ENCODE measurements around the gene CAAP1. TPM values are rescaled to one million over a fixed set of nuclear protein-coding genes. Genes with fewer than 3 reads are reported as not detected.

CAAP1 gene
- 7.4 to 14.4 TPM (median 9.0 TPM) in 3 replicates for polyA plus RNA-seq
- polyA plus RNA-seq (2011; ENCODE audit: low read depth): 35.7 TPM
- polyA plus RNA-seq (2011; cell fraction: cytosol; rRNA removed): 9.2 and 14.5 TPM in 2 replicates
- 8.5 and 12.6 TPM in 2 replicates for polyA plus RNA-seq (2011; cell fraction: nucleus; rRNA removed)
- 9.7 and 10.3 TPM in 2 replicates for polyA plus RNA-seq (2012; ENCODE audit: low replicate concordance)
- 0.98 to 4.8 TPM (median 2.6 TPM) in 3 replicates for polyA minus RNA-seq
- polyA minus RNA-seq (2011; cell fraction: cytosol; rRNA and poly(A)+ RNA removed): 12.5 TPM
- 5.9 and 7.6 TPM in 2 replicates for polyA minus RNA-seq (2011; cell fraction: nucleus; rRNA and poly(A)+ RNA removed)

- Histone ChIP-seq H3K27me3 (ENCODE audit: control insufficient read depth, extremely low read depth, insufficient read depth, low read length) (no peaks in the 10 kb centered on the region), H3K79me2 (ENCODE audit: control insufficient read depth, insufficient read depth, low read length) (peaks cover 39% of the 10 kb centered on the region), H3K36me3 (ENCODE audit: control insufficient read depth in 2 of 2, extremely low read depth in 1 of 2, insufficient read depth in 2 of 2, low read length in 2 of 2) (no peaks in the 10 kb centered on the region), H3K9me1 (ENCODE audit: control insufficient read depth, extremely low read depth, insufficient read depth, low read length) (no peaks in the 10 kb centered on the region), H3K4me1 (ENCODE audit: control insufficient read depth, extremely low read depth, insufficient read depth, low read length) (no peaks in the 10 kb centered on the region), H4K20me1 (ENCODE audit: control insufficient read depth, extremely low read depth, insufficient read depth, low read length) (no peaks in the 10 kb centered on the region), H2AFZ (ENCODE audit: control insufficient read depth, low read length) (peak within 1 kb of the TSS; percentile 100), H3K9ac (ENCODE audit: control insufficient read depth, extremely low read depth, insufficient read depth, low read length) (peak within 1 kb of the TSS; percentile 90), H3K4me3 (ENCODE audit: control insufficient read depth in 2 of 3, extremely low read depth in 1 of 3, insufficient read depth in 2 of 3, low read depth in 1 of 3, low read length in 3 of 3) (peak within 1 kb of the TSS; percentile 69 to 99 (median 82)), H3K27ac (ENCODE audit: control insufficient read depth, insufficient read depth, low read length) (peak within 1 kb of the TSS; percentile 93), H3K9me3 (ENCODE audit: control insufficient read depth, low read depth, low read length) (no peaks in the 10 kb centered on the region), H3K4me2 (ENCODE audit: control insufficient read depth, extremely low read depth, insufficient read depth, low read depth, low read length) (peak within 1 kb of the TSS; percentile 89)
- peak; percentile 70 for FAIRE-seq
- peak; percentile 15 for DNase-seq (ENCODE audit: low read depth, low spot score)
- dilution Hi-C loops (cut with MboI; ENCODE audit: extremely low pct_ligation_motif_present, low sequenced_read_pairs): no loop called here
- no peak for TF ChIP-seq EZH2 (IDR thresholded peaks at IDR 0.05; ENCODE audit: low read length)
- peak; percentile 26 to 55 (median 47) for TF ChIP-seq CTCF (optimal IDR thresholded peaks at IDR 0.05 in 1 of 3, IDR thresholded peaks at IDR 0.05 in 1 of 3, conservative IDR thresholded peaks at IDR 0.05 in 1 of 3; ENCODE audit: extremely low read depth in 1 of 3, insufficient read depth in 2 of 3, low read length in 3 of 3)
Observed at GRCh38 chr9:26892251-26893029, at the start of gene CAAP1. CAAP1 (minus strand) TSS chr9:26892802; CDS start chr9:26892715, 87 bp downstream.

GRCh38 chr9:26940779-26941178, 48.2 kb upstream of the CAAP1 start:
- no peaks in the 10 kb centered on the region for H3K9me3 ChIP-seq (ENCODE audit: control insufficient read depth, low read depth, low read length)
- no peak for TF ChIP-seq EZH2 (IDR thresholded peaks at IDR 0.05; ENCODE audit: low read length)
- TF ChIP-seq CTCF (optimal IDR thresholded peaks at IDR 0.05 in 1 of 3, IDR thresholded peaks at IDR 0.05 in 1 of 3, conservative IDR thresholded peaks at IDR 0.05 in 1 of 3; ENCODE audit: extremely low read depth in 1 of 3, insufficient read depth in 2 of 3, low read length in 3 of 3): no peak
- no peaks in the 10 kb centered on the region for H4K20me1 ChIP-seq (ENCODE audit: control insufficient read depth, extremely low read depth, insufficient read depth, low read length)
- no peak overlapping the region for H3K4me2 ChIP-seq (ENCODE audit: control insufficient read depth, extremely low read depth, insufficient read depth, low read depth, low read length)
- DNase-seq (ENCODE audit: low read depth, low spot score): no peak
- peaks cover 99% of the 10 kb centered on the region for H3K79me2 ChIP-seq (ENCODE audit: control insufficient read depth, insufficient read depth, low read length)
- H3K9me1 ChIP-seq (ENCODE audit: control insufficient read depth, extremely low read depth, insufficient read depth, low read length): no peaks in the 10 kb centered on the region
- dilution Hi-C loops (cut with MboI; ENCODE audit: extremely low pct_ligation_motif_present, low sequenced_read_pairs): no loop called here
- H3K4me1 ChIP-seq (ENCODE audit: control insufficient read depth, extremely low read depth, insufficient read depth, low read length): peaks cover 8% of the 10 kb centered on the region
- H3K36me3 ChIP-seq (ENCODE audit: control insufficient read depth in 2 of 2, extremely low read depth in 1 of 2, insufficient read depth in 2 of 2, low read length in 2 of 2): peaks cover 0 to 3% of the 10 kb centered on the region in 2 experiments
- no peak overlapping the region for H3K9ac ChIP-seq (ENCODE audit: control insufficient read depth, extremely low read depth, insufficient read depth, low read length)
- H3K27ac ChIP-seq (ENCODE audit: control insufficient read depth, insufficient read depth, low read length): no peak overlapping the region
- no peaks in the 10 kb centered on the region for H3K27me3 ChIP-seq (ENCODE audit: control insufficient read depth, extremely low read depth, insufficient read depth, low read length)
- H2AFZ ChIP-seq (ENCODE audit: control insufficient read depth, low read length): no peak overlapping the region
- no peak overlapping the region for H3K4me3 ChIP-seq (ENCODE audit: control insufficient read depth in 2 of 3, extremely low read depth in 1 of 3, insufficient read depth in 2 of 3, low read depth in 1 of 3, low read length in 3 of 3)
- FAIRE-seq: no peak
